Motor neuron (in vitro differentiated cells): ENCODE results near the gene ANKMY1. TPM values are rescaled to one million over a fixed set of nuclear protein-coding genes. Genes with fewer than 3 reads are reported as not detected.

Experiments
- ATAC-seq, 8 experiments: fragments of 200-7000 bp; cut with Tn5 transposase; replicated peaks in 6 of 8; 2 replicates each; pipeline ENCODE4 v1.8.0; 2021; ENCODE audit warnings: mild to moderate bottlenecking in 8 of 8, moderate library complexity in 8 of 8
- H3K27ac ChIP-seq, 2 donors: fragments of 250-450 bp; sonication (Bioruptor Pico); 2 replicates each; pipeline ENCODE4 v1.9.0; 2021; ENCODE audit warnings: antibody characterized with exemption in 2 of 2, mild to moderate bottlenecking in 2 of 2, moderate library complexity in 1 of 2
- H3K4me1 ChIP-seq, 2 donors: fragments of 250-450 bp; sonication (Bioruptor Pico); replicated peaks in 1 of 2; 2 replicates each; pipeline ENCODE4 v1.6.1; 2021; ENCODE audit warnings: antibody characterized with exemption in 2 of 2, mild to moderate bottlenecking in 2 of 2, moderate library complexity in 1 of 2
- H3K4me3 ChIP-seq, 5 donors: fragments of 250-450 bp; sonication (Bioruptor Pico); 2 replicates each; pipeline ENCODE4 v1.9.0; 2021; ENCODE audit warnings: antibody characterized with exemption in 5 of 5, mild to moderate bottlenecking in 5 of 5, moderate library complexity in 4 of 5
- WGBS, 10 experiments: fragments of 450-650 bp; shearing (Covaris generic); methylation state at CpG; one replicate each; pipeline ENCODE4 v1.0.0; 2022; 5-methylcytosine and 5-hydroxymethylcytosine counted together
- in situ Hi-C, 9 experiments: fragments of 400-800 bp; cut with MboI; loops; one replicate each; pipeline ENCODE4 v1.15.0; 2021; ENCODE audit warnings: low sequenced_read_pairs in 9 of 9, low pct_unique_long_range_greater_than_20kb in 2 of 9; ENCODE audit not compliant: unreplicated experiment in 9 of 9
- total RNA-seq, 8 experiments: library from RNA; unstranded; fragments of 300-600 nt; gene quantifications; 2 replicates each; pipeline versions ENCODE4 v1.2.3 to v1.2.4, GENCODE V29; 2022

Gene ANKMY1
- total RNA-seq, 8 experiments from 2014 or later = 4.9 to 27.3 (median 9.5) TPM

- 60% methylated on average over 1 of the region's 12 CpGs; no CpG with 5 or more reads in 9 of the 10 experiments for WGBS, 10 experiments
- in situ Hi-C loops = no loop called here
These were observed 47.9 kb downstream of the ANKMY1 start for GRCh38 chr2:240509667-240510512.

GRCh38 chr2:240508832-240509545 lies 48.8 kb downstream of the ANKMY1 start:
- no peak for ATAC-seq
- Histone ChIP-seq H3K27ac (no peak overlapping the region), H3K4me3 (no peak overlapping the region), H3K4me1 (peaks cover 0 to 2% of the 10 kb centered on the region in 2 donors)
- in situ Hi-C loops = no loop called here
- WGBS, 10 experiments = 60 to 100% (median 95%) methylated on average over 1 to 4 of the region's 7 CpGs; no CpG with 5 or more reads in 2 of the 10 experiments

More at GRCh38 chr2:240509667-240510512, 47.9 kb downstream of the ANKMY1 start:
- H3K4me1 ChIP-seq = peaks cover 0 to 4% of the 10 kb centered on the region in 2 donors
- no peak overlapping the region for H3K27ac ChIP-seq
- no peak for ATAC-seq
- H3K4me3 ChIP-seq = no peak overlapping the region

GRCh38 chr2:240507778-240508251 lies 50.0 kb downstream of the ANKMY1 start:
- Histone ChIP-seq H3K4me3 (no peak overlapping the region), H3K4me1 (no peaks in the 10 kb centered on the region), H3K27ac (no peak overlapping the region)
- in situ Hi-C loops = no loop called here
- ATAC-seq = no peak
- WGBS, 10 experiments = 80 to 90% (median 82%) methylated on average over 2 to 3 of the region's 11 CpGs; no CpG with 5 or more reads in 7 of the 10 experiments

GRCh38 chr2:240507060-240507777 lies 50.6 kb downstream of the ANKMY1 start:
- WGBS, 10 experiments = 17 to 100% (median 92%) methylated on average over 1 to 3 of the region's 6 CpGs; no CpG with 5 or more reads in 5 of the 10 experiments
- in situ Hi-C loops = no loop called here
- Histone ChIP-seq H3K4me3 (no peak overlapping the region), H3K4me1 (no peaks in the 10 kb centered on the region), H3K27ac (no peak overlapping the region)
- ATAC-seq = no peak

- Histone ChIP-seq H3K27ac (no peak overlapping the region), H3K4me3 (no peak overlapping the region), H3K4me1 (no peaks in the 10 kb centered on the region)
- WGBS, 10 experiments = 70 to 100% (median 89%) methylated on average over 1 to 6 of the region's 17 CpGs; no CpG with 5 or more reads in 2 of the 10 experiments
- ATAC-seq = no peak
- in situ Hi-C loops = no loop called here
These were observed 51.3 kb downstream of the ANKMY1 start for GRCh38 chr2:240506406-240507059.

- Histone ChIP-seq H3K27ac (no peak overlapping the region), H3K4me1 (no peaks in the 10 kb centered on the region), H3K4me3 (no peak overlapping the region)
- in situ Hi-C loops = no loop called here
- peak in 1 of 8 experiments; percentile 54 for ATAC-seq
- WGBS, 10 experiments = 61 to 100% (median 93%) methylated on average over 1 to 6 of the region's 14 CpGs; no CpG with 5 or more reads in 6 of the 10 experiments
These were observed 51.9 kb downstream of the ANKMY1 start for GRCh38 chr2:240505910-240506309.

GRCh38 chr2:240503848-240504247 lies 53.9 kb downstream of the ANKMY1 start:
- Histone ChIP-seq H3K27ac (no peak overlapping the region), H3K4me3 (no peak overlapping the region), H3K4me1 (no peaks in the 10 kb centered on the region)
- in situ Hi-C loops = no loop called here
- ATAC-seq = no peak
- 62 to 100% (median 92%) methylated on average over 1 to 7 of the region's 7 CpGs; no CpG with 5 or more reads in 7 of the 10 experiments for WGBS, 10 experiments

GRCh38 chr2:240503375-240503774 lies 54.4 kb downstream of the ANKMY1 start:
- Histone ChIP-seq H3K27ac (no peak overlapping the region), H3K4me3 (no peak overlapping the region), H3K4me1 (no peaks in the 10 kb centered on the region)
- in situ Hi-C loops = no loop called here
- 78 to 100% (median 97%) methylated on average over 1 to 8 of the region's 9 CpGs; no CpG with 5 or more reads in 2 of the 10 experiments for WGBS, 10 experiments
- ATAC-seq = no peak

GRCh38 chr2:240502430-240503121 lies 55.2 kb downstream of the ANKMY1 start:
- in situ Hi-C loops = no loop called here
- no peak for ATAC-seq
- WGBS, 10 experiments = 60 to 63% methylated on average over 1 to 2 of the region's 14 CpGs; no CpG with 5 or more reads in 8 of the 10 experiments

GRCh38 chr2:240502059-240502429 lies 55.7 kb downstream of the ANKMY1 start:
- Histone ChIP-seq H3K4me1 (no peaks in the 10 kb centered on the region), H3K4me3 (no peak overlapping the region), H3K27ac (no peak overlapping the region)
- in situ Hi-C loops = no loop called here
- ATAC-seq = no peak
- WGBS, 10 experiments = 50 to 60% methylated on average over 1 of the region's 5 CpGs; no CpG with 5 or more reads in 8 of the 10 experiments

More at GRCh38 chr2:240502430-240503121, 55.2 kb downstream of the ANKMY1 start:
- Histone ChIP-seq H3K27ac (no peak overlapping the region), H3K4me1 (no peaks in the 10 kb centered on the region), H3K4me3 (no peak overlapping the region)

- in situ Hi-C loops = no loop called here
These were observed 56.2 kb downstream of the ANKMY1 start for GRCh38 chr2:240501531-240501991.

More at GRCh38 chr2:240501531-240501991, 56.2 kb downstream of the ANKMY1 start:
- Histone ChIP-seq H3K4me3 (no peak overlapping the region), H3K27ac (no peak overlapping the region), H3K4me1 (no peaks in the 10 kb centered on the region)
- WGBS, 10 experiments = 60 to 100% (median 75%) methylated on average over 1 to 7 of the region's 13 CpGs; no CpG with 5 or more reads in 4 of the 10 experiments
- no peak for ATAC-seq
